ENCODE results near the gene CTNNBL1.
A peak's percentile ranks its signal among the peaks of the same experiment; 100 is the strongest.

Gene CTNNBL1

GRCh38 chr20:37901654-37902503 lies 208.0 kb downstream of the CTNNBL1 start:
- H3K4me3 ChIP-seq, result no peak overlapping the region

DNA sequence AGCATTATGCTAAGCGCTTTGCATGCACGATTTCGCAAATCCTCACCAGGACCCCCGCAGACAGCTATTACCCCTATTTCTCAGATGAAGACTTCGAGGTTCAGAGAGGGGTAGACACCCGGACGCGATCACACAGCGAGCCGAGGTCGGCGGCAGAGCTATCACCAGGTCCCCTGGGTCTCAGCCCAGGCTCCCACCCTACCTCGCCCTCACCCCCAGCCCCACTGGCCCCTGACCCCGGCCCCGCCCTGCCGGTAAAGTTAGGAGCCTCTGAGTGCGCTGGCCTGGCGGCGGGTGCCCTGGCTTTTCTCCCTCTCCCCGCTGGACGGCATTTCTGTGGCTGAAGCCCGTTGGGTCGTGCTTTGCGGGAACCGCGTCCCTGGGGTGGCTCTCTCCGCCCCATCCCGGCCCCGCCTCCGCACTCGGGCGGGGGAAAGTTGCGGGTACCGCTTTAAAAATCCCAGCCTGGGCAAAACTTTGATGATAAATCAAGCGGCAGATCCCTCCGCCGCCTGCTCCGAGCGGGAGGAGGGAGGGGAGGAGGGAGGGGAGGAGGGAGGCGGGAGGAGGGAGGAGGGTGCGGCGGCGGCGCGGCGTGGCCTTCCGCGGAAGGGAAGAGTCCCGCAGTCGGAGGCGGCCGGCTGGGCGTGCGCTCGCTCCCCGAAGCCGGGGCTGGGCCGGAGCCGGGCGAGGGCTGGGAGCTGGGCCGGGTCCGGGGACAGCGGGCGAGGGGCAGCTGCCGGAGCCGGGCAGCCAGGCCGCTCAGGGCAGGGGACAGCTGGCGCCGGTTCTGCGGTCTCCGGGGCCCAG lies 208.9 kb downstream of the CTNNBL1 start, which contains the start of gene VSTM2L:
Gene VSTM2L (plus strand): TSS at position 624 of the 810 bp plus-strand sequence. CDS start 224 bp downstream, outside the sequence.
- intact Hi-C loops (cut with DNase I; ENCODE audit: low total_unique reads), result no loop called here

More at GRCh38 chr20:37901654-37902503, 208.0 kb downstream of the CTNNBL1 start:
- Histone ChIP-seq H3K36me3 (no peaks in the 10 kb centered on the region), H3K27me3 (peaks cover 0 to 81% of the 10 kb centered on the region in 2 donors), H3K27ac (no peak overlapping the region), H3K4me1 (peaks cover 0 to 19% (median 13%) of the 10 kb centered on the region in 4 donors), H3K9me3 (no peaks in the 10 kb centered on the region)
- no peak for DNase-seq
- intact Hi-C loops (cut with DNase I; ENCODE audit: low total_unique reads), result no loop called here
- TF ChIP-seq, protein P1, sequence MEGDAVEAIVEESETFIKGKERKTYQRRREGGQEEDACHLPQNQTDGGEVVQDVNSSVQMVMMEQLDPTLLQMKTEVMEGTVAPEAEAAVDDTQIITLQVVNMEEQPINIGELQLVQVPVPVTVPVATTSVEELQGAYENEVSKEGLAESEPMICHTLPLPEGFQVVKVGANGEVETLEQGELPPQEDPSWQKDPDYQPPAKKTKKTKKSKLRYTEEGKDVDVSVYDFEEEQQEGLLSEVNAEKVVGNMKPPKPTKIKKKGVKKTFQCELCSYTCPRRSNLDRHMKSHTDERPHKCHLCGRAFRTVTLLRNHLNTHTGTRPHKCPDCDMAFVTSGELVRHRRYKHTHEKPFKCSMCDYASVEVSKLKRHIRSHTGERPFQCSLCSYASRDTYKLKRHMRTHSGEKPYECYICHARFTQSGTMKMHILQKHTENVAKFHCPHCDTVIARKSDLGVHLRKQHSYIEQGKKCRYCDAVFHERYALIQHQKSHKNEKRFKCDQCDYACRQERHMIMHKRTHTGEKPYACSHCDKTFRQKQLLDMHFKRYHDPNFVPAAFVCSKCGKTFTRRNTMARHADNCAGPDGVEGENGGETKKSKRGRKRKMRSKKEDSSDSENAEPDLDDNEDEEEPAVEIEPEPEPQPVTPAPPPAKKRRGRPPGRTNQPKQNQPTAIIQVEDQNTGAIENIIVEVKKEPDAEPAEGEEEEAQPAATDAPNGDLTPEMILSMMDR (IDR thresholded peaks at IDR 0.05), result peak; percentile 27 to 37

GRCh38 chr20:37903317-37904007 lies 209.6 kb downstream of the CTNNBL1 start:
- Histone ChIP-seq H3K27me3 (peaks cover 0 to 88% of the 10 kb centered on the region in 2 donors), H3K4me1 (peaks cover 0 to 19% (median 13%) of the 10 kb centered on the region in 4 donors), H3K9me3 (no peaks in the 10 kb centered on the region), H3K27ac (no peak overlapping the region), H3K4me3 (peak overlapping the region; percentile 26 to 40), H3K36me3 (no peaks in the 10 kb centered on the region)
- no peak for DNase-seq
- TF ChIP-seq, protein P1 (IDR thresholded peaks at IDR 0.05), result peak in 1 of 2 experiments; percentile 4
- intact Hi-C loops (cut with DNase I; ENCODE audit: low total_unique reads), result no loop called here

More for the DNA sequence above, 208.9 kb downstream of the CTNNBL1 start, which contains the start of gene VSTM2L:
- H3K4me3 ChIP-seq, result peak within 1 kb of the TSS; percentile 26 to 40
- H3K9me3 ChIP-seq, result no peaks in the 10 kb centered on the region
- H3K36me3 ChIP-seq, result no peaks in the 10 kb centered on the region
- peaks cover 0 to 87% of the 10 kb centered on the region in 2 donors for H3K27me3 ChIP-seq
- DNase-seq, result no peak
- H3K4me1 ChIP-seq, result peaks cover 0 to 19% (median 13%) of the 10 kb centered on the region in 4 donors
- TF ChIP-seq, protein P1 (IDR thresholded peaks at IDR 0.05), result no peak
- no peak within 1 kb of the TSS for H3K27ac ChIP-seq

- peaks cover 0 to 93% of the 10 kb centered on the region in 2 donors for H3K27me3 ChIP-seq
- TF ChIP-seq, protein P1 (IDR thresholded peaks at IDR 0.05), result no peak
- no peaks in the 10 kb centered on the region for H3K9me3 ChIP-seq
- H3K36me3 ChIP-seq, result no peaks in the 10 kb centered on the region
- intact Hi-C loops (cut with DNase I; ENCODE audit: low total_unique reads), result no loop called here
- no peak overlapping the region for H3K27ac ChIP-seq
- peaks cover 0 to 19% (median 13%) of the 10 kb centered on the region in 4 donors for H3K4me1 ChIP-seq
- DNase-seq, result no peak
- H3K4me3 ChIP-seq, result no peak overlapping the region
Observed at GRCh38 chr20:37904008-37904642, 210.3 kb downstream of the CTNNBL1 start.
